Left kidney (tissue), 2 donors: ENCODE results near the gene PPP2R2C. TPM values are rescaled to one million over a fixed set of nuclear protein-coding genes. Genes with fewer than 3 reads are reported as not detected.

Source experiments
- DNase-seq: peaks from one replicate; pipeline ENCODE4 v3.0.0-alpha.2; 2013
- polyA plus RNA-seq: library from polyadenylated mRNA; unstranded; fragments of 120-200 nt; gene quantifications from one replicate; pipeline ENCODE4 v1.2.1, GENCODE V29; 2013; ENCODE audit not compliant: insufficient read length

PPP2R2C gene
- polyA plus RNA-seq, 1 donor = 0.40 TPM

- DNase-seq = no peak
These were observed 170.5 kb downstream of the PPP2R2C start for GRCh38 chr4:6301732-6302442.

- DNase-seq = no peak
These were observed 171.2 kb downstream of the PPP2R2C start for GRCh38 chr4:6301051-6301731.

GRCh38 chr4:6300359-6300758 lies 172.1 kb downstream of the PPP2R2C start:
- DNase-seq = no peak

GRCh38 chr4:6299875-6300274 lies 172.5 kb downstream of the PPP2R2C start:
- DNase-seq = no peak

- no peak for DNase-seq
These were observed 173.6 kb downstream of the PPP2R2C start for GRCh38 chr4:6298852-6299251.

- no peak for DNase-seq
These were observed 174.4 kb downstream of the PPP2R2C start for GRCh38 chr4:6298035-6298434.

- DNase-seq = no peak
These were observed 175.1 kb downstream of the PPP2R2C start for GRCh38 chr4:6297266-6297815.

- DNase-seq = no peak
These were observed 176.4 kb downstream of the PPP2R2C start for GRCh38 chr4:6296026-6296425.

- no peak for DNase-seq
These were observed 176.9 kb downstream of the PPP2R2C start for GRCh38 chr4:6295495-6295894.

- no peak for DNase-seq
These were observed 177.6 kb downstream of the PPP2R2C start for GRCh38 chr4:6294705-6295421.

GRCh38 chr4:6293661-6294060 lies 178.8 kb downstream of the PPP2R2C start:
- no peak for DNase-seq

GRCh38 chr4:6293097-6293445 lies 179.3 kb downstream of the PPP2R2C start:
- DNase-seq = no peak

GRCh38 chr4:6292376-6293096 lies 179.9 kb downstream of the PPP2R2C start:
- no peak for DNase-seq

- DNase-seq = no peak
These were observed 180.6 kb downstream of the PPP2R2C start for GRCh38 chr4:6291784-6292297.

GRCh38 chr4:6290769-6291547 lies 181.5 kb downstream of the PPP2R2C start:
- no peak for DNase-seq

- no peak for DNase-seq
These were observed 182.2 kb downstream of the PPP2R2C start for GRCh38 chr4:6290256-6290655.

GRCh38 chr4:6288871-6289270 lies 183.5 kb downstream of the PPP2R2C start:
- DNase-seq = no peak

GRCh38 chr4:6288342-6288741 lies 184.1 kb downstream of the PPP2R2C start:
- no peak for DNase-seq

GRCh38 chr4:6287017-6287788 lies 185.2 kb downstream of the PPP2R2C start:
- DNase-seq = no peak

GRCh38 chr4:6283282-6283681 lies 189.1 kb downstream of the PPP2R2C start:
- DNase-seq = no peak
